ENCODE data around the gene MAP2. TPM values are rescaled to one million over a fixed set of nuclear protein-coding genes. Genes with fewer than 3 reads are reported as not detected.

Gene MAP2
- total RNA-seq, 1 experiment from 2014 or later, result 71.1 TPM

DNA sequence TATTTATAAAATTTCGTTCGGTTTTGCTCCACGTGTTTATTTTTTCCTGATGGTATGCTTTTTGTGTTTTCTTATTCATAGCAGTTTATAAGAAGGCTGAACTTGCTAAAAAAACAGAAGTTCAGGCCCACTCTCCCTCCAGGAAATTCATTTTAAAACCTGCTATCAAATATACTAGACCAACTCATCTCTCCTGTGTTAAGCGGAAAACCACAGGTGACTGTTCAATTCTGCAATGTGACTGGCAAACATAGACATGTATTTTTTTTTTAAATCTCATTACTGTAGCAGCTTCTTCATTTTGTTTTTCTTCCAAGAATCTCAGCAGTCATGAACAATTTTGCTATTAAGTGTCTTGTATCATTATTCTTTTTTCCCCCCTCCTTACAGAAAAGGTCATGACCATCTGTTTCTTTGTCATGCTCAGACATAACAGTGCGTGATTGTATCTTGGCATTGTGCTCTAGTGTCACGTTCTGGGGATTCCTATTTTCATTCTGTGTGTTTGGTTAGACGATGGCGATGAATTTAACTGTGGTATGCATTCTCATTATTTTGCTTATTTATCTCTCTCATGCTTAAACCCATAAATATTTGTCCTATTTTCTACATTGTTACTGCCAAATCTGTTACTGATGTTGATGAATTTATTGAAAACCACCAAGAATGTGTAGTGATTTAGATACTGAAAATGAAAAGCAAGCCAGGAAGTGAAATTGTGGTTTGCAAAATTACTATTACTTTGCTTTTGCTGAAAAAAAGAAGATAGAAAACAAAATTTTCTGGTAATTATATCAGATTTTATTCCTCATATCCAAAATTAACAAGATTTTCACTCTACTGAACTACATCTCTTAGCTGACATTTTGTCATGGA lies 273.2 kb downstream of the MAP2 start:
- Histone ChIP-seq H3K27ac (no peak overlapping the region), H2AFZ (no peak overlapping the region), H3K4me1 (replicated peaks; ENCODE audit: insufficient read depth) (no peaks in the 10 kb centered on the region), H3K36me3 (ENCODE audit: low read depth) (no peaks in the 10 kb centered on the region), H3K4me2 (no peak overlapping the region), H3K27me3 (ENCODE audit: insufficient read depth, low read depth) (no peaks in the 10 kb centered on the region), H4K20me1 (ENCODE audit: insufficient read depth) (no peaks in the 10 kb centered on the region), H3F3A (ENCODE audit: insufficient read depth, low read depth) (no peaks in the 10 kb centered on the region), H3K9me3 (ENCODE audit: insufficient read depth, low read depth) (no peaks in the 10 kb centered on the region), H3K79me2 (ENCODE audit: low read depth) (no peaks in the 10 kb centered on the region), H3K4me3 (no peak overlapping the region), H3K9me2 (ENCODE audit: insufficient read depth) (no peaks in the 10 kb centered on the region)
- DNase-seq, result no peak
- POLR2A ChIA-PET (ENCODE audit: unreplicated experiment), result no interaction called here
- BruUV-seq (replicated peaks), result no TSS peak
- TF ChIP-seq, protein P1, sequence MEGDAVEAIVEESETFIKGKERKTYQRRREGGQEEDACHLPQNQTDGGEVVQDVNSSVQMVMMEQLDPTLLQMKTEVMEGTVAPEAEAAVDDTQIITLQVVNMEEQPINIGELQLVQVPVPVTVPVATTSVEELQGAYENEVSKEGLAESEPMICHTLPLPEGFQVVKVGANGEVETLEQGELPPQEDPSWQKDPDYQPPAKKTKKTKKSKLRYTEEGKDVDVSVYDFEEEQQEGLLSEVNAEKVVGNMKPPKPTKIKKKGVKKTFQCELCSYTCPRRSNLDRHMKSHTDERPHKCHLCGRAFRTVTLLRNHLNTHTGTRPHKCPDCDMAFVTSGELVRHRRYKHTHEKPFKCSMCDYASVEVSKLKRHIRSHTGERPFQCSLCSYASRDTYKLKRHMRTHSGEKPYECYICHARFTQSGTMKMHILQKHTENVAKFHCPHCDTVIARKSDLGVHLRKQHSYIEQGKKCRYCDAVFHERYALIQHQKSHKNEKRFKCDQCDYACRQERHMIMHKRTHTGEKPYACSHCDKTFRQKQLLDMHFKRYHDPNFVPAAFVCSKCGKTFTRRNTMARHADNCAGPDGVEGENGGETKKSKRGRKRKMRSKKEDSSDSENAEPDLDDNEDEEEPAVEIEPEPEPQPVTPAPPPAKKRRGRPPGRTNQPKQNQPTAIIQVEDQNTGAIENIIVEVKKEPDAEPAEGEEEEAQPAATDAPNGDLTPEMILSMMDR (conservative IDR thresholded peaks at IDR 0.05), result no peak
- TF ChIP-seq EZH2 (IDR thresholded peaks at IDR 0.05; ENCODE audit: low read depth), result no peak
- CTCF ChIA-PET, result no interaction called here
- intact Hi-C loops (cut with micrococcal nuclease; ENCODE audit: unreplicated experiment), result no loop called here

DNA sequence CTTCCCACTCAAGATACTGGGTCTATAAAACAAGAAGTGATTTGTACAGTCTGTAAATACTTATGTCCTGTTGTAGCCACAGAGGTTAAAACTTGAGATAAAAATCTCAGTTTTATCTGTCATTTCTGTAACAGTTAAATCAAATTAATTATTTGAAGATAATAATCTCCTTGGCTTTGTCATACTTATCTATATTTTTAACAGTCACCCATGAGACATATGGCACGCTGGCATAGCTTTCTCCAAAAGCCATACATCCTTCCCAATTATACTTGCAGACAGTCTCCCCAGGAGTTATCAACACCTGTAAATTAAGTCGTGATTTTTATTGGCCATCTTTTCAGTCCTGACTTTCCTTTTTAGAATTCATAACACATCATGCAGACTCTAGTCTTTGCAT lies 278.9 kb downstream of the MAP2 start:
- H3K27me3 ChIP-seq (ENCODE audit: insufficient read depth, low read depth), result no peaks in the 10 kb centered on the region
- no peaks in the 10 kb centered on the region for H3K9me3 ChIP-seq (ENCODE audit: insufficient read depth, low read depth)
- no peak overlapping the region for H3K4me3 ChIP-seq
- intact Hi-C loops (cut with micrococcal nuclease; ENCODE audit: unreplicated experiment), result no loop called here
- no peaks in the 10 kb centered on the region for H3K79me2 ChIP-seq (ENCODE audit: low read depth)
- no peaks in the 10 kb centered on the region for H3F3A ChIP-seq (ENCODE audit: insufficient read depth, low read depth)
- H3K27ac ChIP-seq, result no peak overlapping the region
- POLR2A ChIA-PET (ENCODE audit: unreplicated experiment), result no interaction called here
- no peaks in the 10 kb centered on the region for H3K4me1 ChIP-seq (replicated peaks; ENCODE audit: insufficient read depth)
- H4K20me1 ChIP-seq (ENCODE audit: insufficient read depth), result no peaks in the 10 kb centered on the region
- no peaks in the 10 kb centered on the region for H3K36me3 ChIP-seq (ENCODE audit: low read depth)
- CTCF ChIA-PET, result no interaction called here
- no peak overlapping the region for H3K4me2 ChIP-seq
- BruUV-seq (replicated peaks), result no TSS peak
- no peak overlapping the region for H2AFZ ChIP-seq
- no peaks in the 10 kb centered on the region for H3K9me2 ChIP-seq (ENCODE audit: insufficient read depth)
- TF ChIP-seq, protein P1 (conservative IDR thresholded peaks at IDR 0.05), result no peak
- TF ChIP-seq EZH2 (IDR thresholded peaks at IDR 0.05; ENCODE audit: low read depth), result no peak
- no peak for DNase-seq

GRCh38 chr2:209713219-209713618 lies 289.4 kb downstream of the MAP2 start:
- POLR2A ChIA-PET (ENCODE audit: unreplicated experiment), result no interaction called here
- DNase-seq, result no peak
- TF ChIP-seq EZH2 (IDR thresholded peaks at IDR 0.05; ENCODE audit: low read depth), result no peak
- TF ChIP-seq, protein P1 (conservative IDR thresholded peaks at IDR 0.05), result no peak
- Histone ChIP-seq H3K27me3 (ENCODE audit: insufficient read depth, low read depth) (no peaks in the 10 kb centered on the region), H2AFZ (no peak overlapping the region), H3K4me2 (no peak overlapping the region), H3K9me3 (ENCODE audit: insufficient read depth, low read depth) (no peaks in the 10 kb centered on the region), H3F3A (ENCODE audit: insufficient read depth, low read depth) (no peaks in the 10 kb centered on the region), H4K20me1 (ENCODE audit: insufficient read depth) (no peaks in the 10 kb centered on the region), H3K9me2 (ENCODE audit: insufficient read depth) (peaks cover 3% of the 10 kb centered on the region; the same call in 1 of the 2 replicates), H3K4me3 (no peak overlapping the region), H3K4me1 (replicated peaks; ENCODE audit: insufficient read depth) (no peaks in the 10 kb centered on the region), H3K79me2 (ENCODE audit: low read depth) (no peaks in the 10 kb centered on the region), H3K36me3 (ENCODE audit: low read depth) (no peaks in the 10 kb centered on the region), H3K27ac (no peak overlapping the region)
- intact Hi-C loops (cut with micrococcal nuclease; ENCODE audit: unreplicated experiment), result no loop called here
- no TSS peak for BruUV-seq (replicated peaks)
- CTCF ChIA-PET, result no interaction called here

Measured in PC-9 (cell line).